K562 (cell line): ENCODE data around the gene H3-3A. TPM values are rescaled to one million over a fixed set of nuclear protein-coding genes. Genes with fewer than 3 reads are reported as not detected.

Experiments used
- ASH1L ChIP-seq: fragments of 450-650 bp; IDR thresholded peaks from 2 replicates; pipeline ENCODE4 v1.6.1; 2018; ENCODE audit warnings: borderline replicate concordance, mild to moderate bottlenecking, low read depth; ENCODE audit not compliant: partially characterized antibody
- CBX8 ChIP-seq: fragments of 200-600 bp; sonication (generic); IDR thresholded peaks from 2 replicates; pipeline ENCODE4 v1.6.1; 2012; ENCODE audit warnings: borderline replicate concordance, mixed run types, low read depth, mild to moderate bottlenecking, moderate library complexity, mixed read lengths, low read length, control low read depth, inconsistent platforms; ENCODE audit not compliant: poor library complexity, severe bottlenecking; ENCODE audit errors: extremely low read depth
- CTCFL ChIP-seq: IDR thresholded peaks from 2 replicates; pipeline ENCODE4 v1.6.1; 2011; ENCODE audit warnings: borderline replicate concordance, low read depth, mild to moderate bottlenecking, moderate library complexity, low read length; ENCODE audit not compliant: insufficient read depth, poor library complexity, severe bottlenecking
- KHSRP ChIP-seq: fragments of 450-650 bp; IDR thresholded peaks from 2 replicates; pipeline ENCODE4 v1.6.1; 2017
- RAD21 ChIP-seq, 2 experiments: fragments of 250-450 bp in 1 of 2; fragments of 450-650 bp in 1 of 2; sonication (Bioruptor Pico) in 1 of 2; formaldehyde crosslinking in 1 of 2; IDR thresholded peaks in 1 of 2; conservative IDR thresholded peaks in 1 of 2; 2 replicates each; pipeline versions ENCODE4 v1.4.0 to v1.8.0; 2020 to 2022; ENCODE audit warnings: mild to moderate bottlenecking in 2 of 2, moderate library complexity in 1 of 2
- SIN3A ChIP-seq, 2 experiments: fragments of 150-350 bp in 1 of 2; IDR thresholded peaks; 2 replicates each; pipeline ENCODE4 v1.6.1; 2011 to 2016; ENCODE audit warnings: borderline replicate concordance in 2 of 2, low read depth in 2 of 2, low read length in 2 of 2, mild to moderate bottlenecking in 2 of 2, moderate library complexity in 2 of 2; ENCODE audit not compliant: control insufficient read depth in 1 of 2
- polyA plus RNA-seq, 8 experiments: library from polyadenylated mRNA; depleted of rRNA in 4 of 8; stranded (reverse) in 5 of 8; unstranded in 3 of 8; fragments of >200 nt; fragmentation: Nextera tagmentation in 2 of 8; fragmentation: Illumina TruSeq in 1 of 8; extraction: Ambion mirVana in 2 of 8; extraction: Trizol in 1 of 8; gene quantifications; 2 replicates each; pipeline versions ENCODE4 v1.2.1 to v1.2.3, GENCODE V29; 2011 to 2014; ENCODE audit warnings: inconsistent platforms in 1 of 8, missing spikeins in 1 of 8
- total RNA-seq, 7 experiments: library from RNA; depleted of rRNA in 6 of 7; stranded (reverse); fragments of >200 nt in 6 of 7; fragmentation: Illumina TruSeq in 2 of 7; extraction: Trizol in 2 of 7; gene quantifications; 2 replicates each; pipeline versions ENCODE4 v1.2.1 to v1.2.3, GENCODE V29; 2011 to 2021; ENCODE audit warnings: low replicate concordance in 1 of 7
- TF ChIP-seq, protein P1 (sequence below): fragments of 450-650 bp; IDR thresholded peaks from 2 replicates; pipeline ENCODE4 v1.6.1; 2016; ENCODE audit warnings: mild to moderate bottlenecking, moderate library complexity

The H3-3A gene
- total and polyA plus RNA-seq, 9 of the 15 experiments (the other 6 are each of a cell fraction or from before 2014, with no cell fraction given): 426 to 1,083 (median 591) TPM

- TF ChIP-seq, protein P1, sequence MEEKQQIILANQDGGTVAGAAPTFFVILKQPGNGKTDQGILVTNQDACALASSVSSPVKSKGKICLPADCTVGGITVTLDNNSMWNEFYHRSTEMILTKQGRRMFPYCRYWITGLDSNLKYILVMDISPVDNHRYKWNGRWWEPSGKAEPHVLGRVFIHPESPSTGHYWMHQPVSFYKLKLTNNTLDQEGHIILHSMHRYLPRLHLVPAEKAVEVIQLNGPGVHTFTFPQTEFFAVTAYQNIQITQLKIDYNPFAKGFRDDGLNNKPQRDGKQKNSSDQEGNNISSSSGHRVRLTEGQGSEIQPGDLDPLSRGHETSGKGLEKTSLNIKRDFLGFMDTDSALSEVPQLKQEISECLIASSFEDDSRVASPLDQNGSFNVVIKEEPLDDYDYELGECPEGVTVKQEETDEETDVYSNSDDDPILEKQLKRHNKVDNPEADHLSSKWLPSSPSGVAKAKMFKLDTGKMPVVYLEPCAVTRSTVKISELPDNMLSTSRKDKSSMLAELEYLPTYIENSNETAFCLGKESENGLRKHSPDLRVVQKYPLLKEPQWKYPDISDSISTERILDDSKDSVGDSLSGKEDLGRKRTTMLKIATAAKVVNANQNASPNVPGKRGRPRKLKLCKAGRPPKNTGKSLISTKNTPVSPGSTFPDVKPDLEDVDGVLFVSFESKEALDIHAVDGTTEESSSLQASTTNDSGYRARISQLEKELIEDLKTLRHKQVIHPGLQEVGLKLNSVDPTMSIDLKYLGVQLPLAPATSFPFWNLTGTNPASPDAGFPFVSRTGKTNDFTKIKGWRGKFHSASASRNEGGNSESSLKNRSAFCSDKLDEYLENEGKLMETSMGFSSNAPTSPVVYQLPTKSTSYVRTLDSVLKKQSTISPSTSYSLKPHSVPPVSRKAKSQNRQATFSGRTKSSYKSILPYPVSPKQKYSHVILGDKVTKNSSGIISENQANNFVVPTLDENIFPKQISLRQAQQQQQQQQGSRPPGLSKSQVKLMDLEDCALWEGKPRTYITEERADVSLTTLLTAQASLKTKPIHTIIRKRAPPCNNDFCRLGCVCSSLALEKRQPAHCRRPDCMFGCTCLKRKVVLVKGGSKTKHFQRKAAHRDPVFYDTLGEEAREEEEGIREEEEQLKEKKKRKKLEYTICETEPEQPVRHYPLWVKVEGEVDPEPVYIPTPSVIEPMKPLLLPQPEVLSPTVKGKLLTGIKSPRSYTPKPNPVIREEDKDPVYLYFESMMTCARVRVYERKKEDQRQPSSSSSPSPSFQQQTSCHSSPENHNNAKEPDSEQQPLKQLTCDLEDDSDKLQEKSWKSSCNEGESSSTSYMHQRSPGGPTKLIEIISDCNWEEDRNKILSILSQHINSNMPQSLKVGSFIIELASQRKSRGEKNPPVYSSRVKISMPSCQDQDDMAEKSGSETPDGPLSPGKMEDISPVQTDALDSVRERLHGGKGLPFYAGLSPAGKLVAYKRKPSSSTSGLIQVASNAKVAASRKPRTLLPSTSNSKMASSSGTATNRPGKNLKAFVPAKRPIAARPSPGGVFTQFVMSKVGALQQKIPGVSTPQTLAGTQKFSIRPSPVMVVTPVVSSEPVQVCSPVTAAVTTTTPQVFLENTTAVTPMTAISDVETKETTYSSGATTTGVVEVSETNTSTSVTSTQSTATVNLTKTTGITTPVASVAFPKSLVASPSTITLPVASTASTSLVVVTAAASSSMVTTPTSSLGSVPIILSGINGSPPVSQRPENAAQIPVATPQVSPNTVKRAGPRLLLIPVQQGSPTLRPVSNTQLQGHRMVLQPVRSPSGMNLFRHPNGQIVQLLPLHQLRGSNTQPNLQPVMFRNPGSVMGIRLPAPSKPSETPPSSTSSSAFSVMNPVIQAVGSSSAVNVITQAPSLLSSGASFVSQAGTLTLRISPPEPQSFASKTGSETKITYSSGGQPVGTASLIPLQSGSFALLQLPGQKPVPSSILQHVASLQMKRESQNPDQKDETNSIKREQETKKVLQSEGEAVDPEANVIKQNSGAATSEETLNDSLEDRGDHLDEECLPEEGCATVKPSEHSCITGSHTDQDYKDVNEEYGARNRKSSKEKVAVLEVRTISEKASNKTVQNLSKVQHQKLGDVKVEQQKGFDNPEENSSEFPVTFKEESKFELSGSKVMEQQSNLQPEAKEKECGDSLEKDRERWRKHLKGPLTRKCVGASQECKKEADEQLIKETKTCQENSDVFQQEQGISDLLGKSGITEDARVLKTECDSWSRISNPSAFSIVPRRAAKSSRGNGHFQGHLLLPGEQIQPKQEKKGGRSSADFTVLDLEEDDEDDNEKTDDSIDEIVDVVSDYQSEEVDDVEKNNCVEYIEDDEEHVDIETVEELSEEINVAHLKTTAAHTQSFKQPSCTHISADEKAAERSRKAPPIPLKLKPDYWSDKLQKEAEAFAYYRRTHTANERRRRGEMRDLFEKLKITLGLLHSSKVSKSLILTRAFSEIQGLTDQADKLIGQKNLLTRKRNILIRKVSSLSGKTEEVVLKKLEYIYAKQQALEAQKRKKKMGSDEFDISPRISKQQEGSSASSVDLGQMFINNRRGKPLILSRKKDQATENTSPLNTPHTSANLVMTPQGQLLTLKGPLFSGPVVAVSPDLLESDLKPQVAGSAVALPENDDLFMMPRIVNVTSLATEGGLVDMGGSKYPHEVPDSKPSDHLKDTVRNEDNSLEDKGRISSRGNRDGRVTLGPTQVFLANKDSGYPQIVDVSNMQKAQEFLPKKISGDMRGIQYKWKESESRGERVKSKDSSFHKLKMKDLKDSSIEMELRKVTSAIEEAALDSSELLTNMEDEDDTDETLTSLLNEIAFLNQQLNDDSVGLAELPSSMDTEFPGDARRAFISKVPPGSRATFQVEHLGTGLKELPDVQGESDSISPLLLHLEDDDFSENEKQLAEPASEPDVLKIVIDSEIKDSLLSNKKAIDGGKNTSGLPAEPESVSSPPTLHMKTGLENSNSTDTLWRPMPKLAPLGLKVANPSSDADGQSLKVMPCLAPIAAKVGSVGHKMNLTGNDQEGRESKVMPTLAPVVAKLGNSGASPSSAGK: no peak
- TF ChIP-seq SIN3A (IDR thresholded peaks at IDR 0.05; ENCODE audit: borderline replicate concordance in 2 of 2, control insufficient read depth in 1 of 2, low read depth in 2 of 2, low read length in 2 of 2) (peak in 1 of 2 experiments; percentile 33; a peak in 1 of 4 replicates), KHSRP (no peak), CBX8 (no peak), RAD21 (CRISPR knock-in tag; conservative IDR thresholded peaks at IDR 0.05 in 1 of 2, IDR thresholded peaks at IDR 0.05 in 1 of 2) (0 out of 4 replicates have a peak, but pooled peaks of 1 of the 2 experiments have one; percentile 3), CTCFL (no peak), ASH1L (no peak)
These were observed 20.4 kb downstream of the H3-3A start (continued) for GRCh38 chr1:226082959-226083301.
